H9 (cell line): ENCODE measurements around the gene ARHGEF33. TPM values are rescaled to one million over a fixed set of nuclear protein-coding genes. Genes with fewer than 3 reads are reported as not detected.

Experiments used
- DNase-seq: peaks from one replicate; pipeline ENCODE4 v3.0.0-alpha.2; 2017
- H2AFZ ChIP-seq: one replicate; pipeline ENCODE4 v1.6.1; 2013; ENCODE audit warnings: mild to moderate bottlenecking, low read length, control low read depth, moderate library complexity
- H2AK5ac ChIP-seq: 2 replicates; pipeline ENCODE4 v1.6.1; 2013; ENCODE audit warnings: low read length, control low read depth, mixed read lengths; ENCODE audit not compliant: insufficient read length
- H2BK120ac ChIP-seq: one replicate; pipeline ENCODE4 v1.6.1; 2013; ENCODE audit warnings: low read depth, mild to moderate bottlenecking, low read length, control low read depth, inconsistent platforms; ENCODE audit not compliant: poor library complexity, severe bottlenecking
- H2BK12ac ChIP-seq: 2 replicates; pipeline ENCODE4 v1.6.1; 2013; ENCODE audit warnings: low read length, control low read depth, mixed read lengths, low read depth; ENCODE audit not compliant: insufficient read length
- H2BK15ac ChIP-seq: 2 replicates; pipeline ENCODE4 v1.6.1; 2013; ENCODE audit warnings: low read depth, low read length, control low read depth
- H2BK20ac ChIP-seq: one replicate; pipeline ENCODE4 v1.6.1; 2013; ENCODE audit warnings: low read depth, mild to moderate bottlenecking, low read length, control low read depth, inconsistent platforms; ENCODE audit not compliant: poor library complexity, severe bottlenecking
- H2BK5ac ChIP-seq: 2 replicates; pipeline ENCODE4 v1.6.1; 2013; ENCODE audit warnings: low read length, control low read depth, mixed read lengths; ENCODE audit not compliant: insufficient read length
- H3K14ac ChIP-seq: 2 replicates; pipeline ENCODE4 v1.6.1; 2013; ENCODE audit warnings: low read length, control low read depth; ENCODE audit not compliant: insufficient read depth
- H3K18ac ChIP-seq: 2 replicates; pipeline ENCODE4 v1.6.1; 2013; ENCODE audit warnings: low read depth, mild to moderate bottlenecking, mixed read lengths, low read length, control low read depth; ENCODE audit not compliant: insufficient read length
- H3K23ac ChIP-seq: 2 replicates; pipeline ENCODE4 v1.6.1; 2013; ENCODE audit warnings: low read length, control low read depth, mixed read lengths, low read depth; ENCODE audit not compliant: insufficient read length
- H3K23me2 ChIP-seq: 2 replicates; pipeline ENCODE4 v1.6.1; 2013; ENCODE audit warnings: low read depth, mild to moderate bottlenecking, mixed read lengths, low read length, control low read depth; ENCODE audit not compliant: insufficient read length, poor library complexity, severe bottlenecking
- H3K27ac ChIP-seq: 2 replicates; pipeline ENCODE4 v1.5.1; 2013; ENCODE audit warnings: low read length, control low read depth, mixed read lengths, low read depth; ENCODE audit not compliant: insufficient read length
- H3K27me3 ChIP-seq: 2 replicates; pipeline ENCODE4 v1.6.1; 2013; ENCODE audit warnings: low read length, control low read depth, inconsistent platforms; ENCODE audit not compliant: insufficient read depth
- H3K4ac ChIP-seq: 2 replicates; pipeline ENCODE4 v1.6.1; 2013; ENCODE audit warnings: low read depth, mild to moderate bottlenecking, control low read depth, inconsistent platforms, low read length, moderate library complexity
- H3K4me1 ChIP-seq: 2 replicates; pipeline ENCODE4 v1.6.1; 2013; ENCODE audit warnings: low read length, control low read depth, inconsistent platforms; ENCODE audit not compliant: insufficient read depth
- H3K4me2 ChIP-seq: 2 replicates; pipeline ENCODE4 v1.6.1; 2013; ENCODE audit warnings: low read length, control low read depth, mixed read lengths; ENCODE audit not compliant: insufficient read length, insufficient read depth
- H3K56ac ChIP-seq: 2 replicates; pipeline ENCODE4 v1.6.1; 2013; ENCODE audit warnings: low read depth, mild to moderate bottlenecking, mixed read lengths, low read length, control low read depth; ENCODE audit not compliant: insufficient read length
- H3K79me1 ChIP-seq: 2 replicates; pipeline ENCODE4 v1.6.1; 2013; ENCODE audit warnings: low read depth, mild to moderate bottlenecking, moderate library complexity, low read length, control low read depth, inconsistent platforms; ENCODE audit not compliant: insufficient read depth, poor library complexity, severe bottlenecking
- H3K79me2 ChIP-seq: 2 replicates; pipeline ENCODE4 v1.6.1; 2013; ENCODE audit warnings: low read length, control low read depth, inconsistent platforms; ENCODE audit not compliant: insufficient read depth
- H3K9ac ChIP-seq: 2 replicates; pipeline ENCODE4 v1.6.1; 2013; ENCODE audit warnings: low read length, control low read depth, mixed read lengths; ENCODE audit not compliant: insufficient read length; ENCODE audit errors: extremely low read depth
- H3K9me3 ChIP-seq: one replicate; pipeline ENCODE4 v1.6.1; 2013; ENCODE audit warnings: low read depth, low read length, inconsistent platforms; ENCODE audit not compliant: control insufficient read depth
- H3T11ph ChIP-seq: one replicate; pipeline ENCODE4 v1.6.1; 2013; ENCODE audit warnings: mild to moderate bottlenecking, low read length, control low read depth, inconsistent platforms
- H4K20me1 ChIP-seq: one replicate; pipeline ENCODE4 v1.6.1; 2013; ENCODE audit not compliant: control insufficient read depth, insufficient read length, insufficient read depth
- H4K5ac ChIP-seq: 2 replicates; pipeline ENCODE4 v1.6.1; 2013; ENCODE audit warnings: low read depth, mild to moderate bottlenecking, mixed read lengths, low read length, control low read depth; ENCODE audit not compliant: insufficient read length
- H4K8ac ChIP-seq: replicated peaks from 2 replicates; pipeline ENCODE4 v1.6.1; 2013; ENCODE audit warnings: low read length, control low read depth, mixed read lengths, low read depth; ENCODE audit not compliant: insufficient read length
- H4K91ac ChIP-seq: 2 replicates; pipeline ENCODE4 v1.6.1; 2013; ENCODE audit warnings: low read depth, mild to moderate bottlenecking, moderate library complexity, mixed read lengths, low read length, control low read depth; ENCODE audit not compliant: insufficient read length
- H3K27ac Mint-ChIP-seq, 3 experiments: 2 replicates in 2 of 3; 3 replicates in 1 of 3; pipeline ENCODE4 v1.8.0; 2020 to 2021; ENCODE audit warnings: mixed read lengths in 3 of 3, mild to moderate bottlenecking in 1 of 3, moderate library complexity in 1 of 3
- H3K27me3 Mint-ChIP-seq: 2 replicates; pipeline ENCODE4 v1.8.0; 2021; ENCODE audit warnings: low read depth, mild to moderate bottlenecking, moderate library complexity, mixed read lengths
- H3K36me3 Mint-ChIP-seq, 3 experiments: 2 replicates in 2 of 3; 3 replicates in 1 of 3; pipeline ENCODE4 v1.8.0; 2020 to 2021; ENCODE audit warnings: low read depth in 3 of 3, mixed read lengths in 3 of 3; ENCODE audit not compliant: insufficient read depth in 1 of 3
- H3K4me1 Mint-ChIP-seq, 2 experiments: 2 replicates each; pipeline ENCODE4 v1.8.0; 2020; ENCODE audit warnings: mixed read lengths in 2 of 2
- H3K4me3 Mint-ChIP-seq, 2 experiments: 2 replicates in 1 of 2; 3 replicates in 1 of 2; pipeline ENCODE4 v1.8.0; 2020 to 2021; ENCODE audit warnings: mild to moderate bottlenecking in 2 of 2, mixed read lengths in 2 of 2, moderate library complexity in 1 of 2
- H3K9me3 Mint-ChIP-seq, 2 experiments: 2 replicates in 1 of 2; 3 replicates in 1 of 2; pipeline ENCODE4 v1.8.0; 2020; ENCODE audit warnings: mild to moderate bottlenecking in 2 of 2, mixed read lengths in 2 of 2, moderate library complexity in 1 of 2
- WGBS: extraction: QIAGEN DNeasy Blood & Tissue Kit; methylation state at CpG from one replicate; pipeline ENCODE4 v1.1.7; 2013; ENCODE audit warnings: missing lambda C conversion rate, low lambda C conversion rate, mixed read lengths; ENCODE audit not compliant: insufficient read length; ENCODE audit errors: extremely low coverage; 5-methylcytosine and 5-hydroxymethylcytosine counted together
- total RNA-seq: library from RNA; stranded (reverse); gene quantifications from 2 replicates; pipeline ENCODE4 v1.2.1, GENCODE V29; 2021
- TF ChIP-seq, protein P1 (sequence below): fragments of 200-600 bp; sonication (generic); conservative IDR thresholded peaks from 3 replicates; pipeline ENCODE4 v1.8.0; 2021; ENCODE audit warnings: antibody characterized with exemption, mild to moderate bottlenecking

Gene ARHGEF33
- total RNA-seq, 1 experiment from 2014 or later, result 0.92 TPM

- no peak for DNase-seq
- WGBS, result no CpG with 5 or more reads among the region's 3 CpGs
- Histone ChIP-seq H3K9ac (no peak overlapping the region), H2AK5ac (no peak overlapping the region), H2AFZ (no peak overlapping the region), H3K27me3 (no peaks in the 10 kb centered on the region), H3K23me2 (no peaks in the 10 kb centered on the region), H3K23ac (no peak overlapping the region), H3K27ac (no peak overlapping the region), H3K56ac (no peak overlapping the region), H3K18ac (no peak overlapping the region), H3K4ac (no peak overlapping the region), H2BK15ac (no peak overlapping the region), H2BK120ac (no peak overlapping the region), H4K91ac (no peak overlapping the region), H2BK12ac (no peak overlapping the region), H4K5ac (no peak overlapping the region), H3K14ac (no peak overlapping the region), H2BK5ac (no peak overlapping the region), H4K20me1 (no peaks in the 10 kb centered on the region), H3K79me1 (no peaks in the 10 kb centered on the region), H3K79me2 (no peaks in the 10 kb centered on the region), H3K9me3 (no peaks in the 10 kb centered on the region), H3K4me1 (no peaks in the 10 kb centered on the region), H2BK20ac (no peak overlapping the region), H4K8ac (no peak overlapping the region), H3T11ph (no peak overlapping the region), H3K4me2 (no peak overlapping the region)
- no peaks in the 10 kb centered on the region for H3K27me3 Mint-ChIP-seq
- peaks cover 16 to 26% of the 10 kb centered on the region in 2 experiments for H3K4me1 Mint-ChIP-seq
- TF ChIP-seq, protein P1, sequence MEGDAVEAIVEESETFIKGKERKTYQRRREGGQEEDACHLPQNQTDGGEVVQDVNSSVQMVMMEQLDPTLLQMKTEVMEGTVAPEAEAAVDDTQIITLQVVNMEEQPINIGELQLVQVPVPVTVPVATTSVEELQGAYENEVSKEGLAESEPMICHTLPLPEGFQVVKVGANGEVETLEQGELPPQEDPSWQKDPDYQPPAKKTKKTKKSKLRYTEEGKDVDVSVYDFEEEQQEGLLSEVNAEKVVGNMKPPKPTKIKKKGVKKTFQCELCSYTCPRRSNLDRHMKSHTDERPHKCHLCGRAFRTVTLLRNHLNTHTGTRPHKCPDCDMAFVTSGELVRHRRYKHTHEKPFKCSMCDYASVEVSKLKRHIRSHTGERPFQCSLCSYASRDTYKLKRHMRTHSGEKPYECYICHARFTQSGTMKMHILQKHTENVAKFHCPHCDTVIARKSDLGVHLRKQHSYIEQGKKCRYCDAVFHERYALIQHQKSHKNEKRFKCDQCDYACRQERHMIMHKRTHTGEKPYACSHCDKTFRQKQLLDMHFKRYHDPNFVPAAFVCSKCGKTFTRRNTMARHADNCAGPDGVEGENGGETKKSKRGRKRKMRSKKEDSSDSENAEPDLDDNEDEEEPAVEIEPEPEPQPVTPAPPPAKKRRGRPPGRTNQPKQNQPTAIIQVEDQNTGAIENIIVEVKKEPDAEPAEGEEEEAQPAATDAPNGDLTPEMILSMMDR, result no peak
- no peak overlapping the region for H3K4me3 Mint-ChIP-seq
- H3K27ac Mint-ChIP-seq, result no peak overlapping the region
- no peaks in the 10 kb centered on the region for H3K9me3 Mint-ChIP-seq
- H3K36me3 Mint-ChIP-seq, result peaks cover 0 to 16% (median 12%) of the 10 kb centered on the region in 3 experiments; a peak in 6 of 7 replicates
Observed at GRCh38 chr2:39013871-39014270, 124.2 kb downstream of the ARHGEF33 start.
